Globus pallidus (tissue), 1 donor: ENCODE results near the gene HNRNPH3.
A peak's percentile ranks its signal among the peaks of the same experiment; 100 is the strongest.
"Not testable (repeated sequence)": the region's sequence is repeated elsewhere in the genome, so short reads cannot be mapped to it uniquely, and the experiment has no call there.

ENCODE experiments used
- DNase-seq: peaks from one replicate; pipeline ENCODE4 v3.0.0-alpha.2; 2015; ENCODE audit warnings: low spot score

HNRNPH3 gene, protein sequence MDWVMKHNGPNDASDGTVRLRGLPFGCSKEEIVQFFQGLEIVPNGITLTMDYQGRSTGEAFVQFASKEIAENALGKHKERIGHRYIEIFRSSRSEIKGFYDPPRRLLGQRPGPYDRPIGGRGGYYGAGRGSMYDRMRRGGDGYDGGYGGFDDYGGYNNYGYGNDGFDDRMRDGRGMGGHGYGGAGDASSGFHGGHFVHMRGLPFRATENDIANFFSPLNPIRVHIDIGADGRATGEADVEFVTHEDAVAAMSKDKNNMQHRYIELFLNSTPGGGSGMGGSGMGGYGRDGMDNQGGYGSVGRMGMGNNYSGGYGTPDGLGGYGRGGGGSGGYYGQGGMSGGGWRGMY

DNA sequence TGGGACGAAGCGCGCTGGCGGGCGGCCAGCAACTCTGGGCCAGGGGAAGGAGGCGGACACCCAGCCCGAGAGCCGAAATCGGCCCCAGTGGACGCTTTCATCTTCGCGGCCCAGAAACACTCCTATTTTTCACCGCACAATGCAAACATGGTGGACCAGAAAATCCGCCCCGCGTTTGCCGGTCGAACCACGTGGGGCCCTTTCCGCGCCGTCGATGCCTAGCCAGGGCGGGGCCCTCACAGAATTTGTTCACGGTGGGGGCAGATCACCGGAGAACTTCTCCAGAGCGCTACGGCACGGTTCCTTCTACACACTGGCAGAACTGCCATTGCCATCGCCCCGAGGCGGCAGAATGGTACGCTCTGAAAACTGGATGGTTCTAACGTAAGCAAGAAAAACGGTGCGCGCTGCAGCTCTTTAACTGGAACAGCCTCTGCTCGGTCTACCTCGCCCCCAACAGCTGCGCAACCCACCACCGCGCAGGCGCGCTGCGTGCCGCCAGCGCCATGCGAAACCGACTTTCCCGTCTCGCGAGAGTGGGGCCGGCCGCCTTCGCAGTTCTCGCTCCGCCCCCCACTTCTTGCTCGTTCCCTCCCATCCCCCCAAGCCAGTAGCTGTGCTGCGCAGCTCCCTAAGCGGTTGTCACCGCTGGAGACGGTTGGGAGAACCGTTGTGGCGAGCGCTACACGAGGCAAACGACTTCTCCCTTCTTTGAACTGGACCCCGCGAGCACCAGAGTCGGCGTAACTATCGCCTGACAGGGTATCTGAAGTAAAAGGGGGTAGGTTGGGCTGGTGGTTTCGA lies at the start of gene HNRNPH3:
TSS of gene HNRNPH3 (plus strand) at position 610 of the 804 bp plus-strand sequence. CDS start 5,158 bp downstream, outside the sequence.
- peak; percentile 98 for DNase-seq

GRCh38 chr10:68284062-68285001 lies 47.5 kb upstream of the HNRNPH3 start:
- no peak for DNase-seq

GRCh38 chr10:68288717-68289116 lies 43.1 kb upstream of the HNRNPH3 start:
- DNase-seq = no peak

DNA sequence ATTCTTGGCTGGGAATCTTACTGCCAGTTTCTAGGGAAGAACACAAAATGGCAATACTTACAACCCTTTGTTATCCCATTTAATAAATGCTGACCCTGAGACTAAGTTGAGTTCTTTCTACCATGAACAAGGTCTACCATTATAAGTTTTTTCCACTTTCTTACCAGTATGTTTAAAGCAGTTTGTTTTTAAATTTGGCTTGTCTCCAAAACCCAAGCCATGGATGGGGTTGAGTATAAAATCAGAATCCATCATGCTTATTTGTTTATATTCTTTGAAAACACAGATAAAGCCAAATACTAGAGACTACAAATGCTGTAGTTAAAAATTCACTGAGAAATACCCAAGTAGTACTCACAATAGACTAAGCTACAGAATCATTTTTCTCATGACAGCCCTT lies 41.1 kb upstream of the HNRNPH3 start:
- no peak for DNase-seq

- no peak for DNase-seq
Observed at GRCh38 chr10:68296843-68297663, 34.8 kb upstream of the HNRNPH3 start.

DNA sequence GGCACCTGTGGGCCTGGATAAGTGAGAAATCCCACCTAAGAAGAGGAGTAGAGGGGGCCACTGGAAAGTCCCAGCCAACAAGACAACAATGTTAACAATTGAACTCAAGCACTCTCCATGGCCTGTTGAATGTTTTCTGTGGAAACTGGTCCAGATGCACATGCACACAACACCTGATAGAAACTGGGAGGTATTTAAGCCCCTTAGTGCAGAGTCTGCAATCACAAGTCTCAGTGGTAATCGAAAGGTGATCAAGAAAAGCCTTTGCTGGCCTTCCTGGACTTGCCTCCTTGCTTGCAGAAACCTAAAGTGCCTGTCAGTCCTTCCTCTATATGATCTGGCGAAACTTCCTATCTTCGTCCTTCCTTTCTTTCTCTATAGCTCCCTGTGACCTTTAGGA lies 30.6 kb upstream of the HNRNPH3 start:
- DNase-seq = no peak

GRCh38 chr10:68301790-68302502 lies 29.9 kb upstream of the HNRNPH3 start:
- peak; percentile 63 for DNase-seq

GRCh38 chr10:68302503-68302823 lies 29.4 kb upstream of the HNRNPH3 start:
- DNase-seq = no peak

- no peak for DNase-seq
Observed at GRCh38 chr10:68302871-68303270, 29.0 kb upstream of the HNRNPH3 start.

DNA sequence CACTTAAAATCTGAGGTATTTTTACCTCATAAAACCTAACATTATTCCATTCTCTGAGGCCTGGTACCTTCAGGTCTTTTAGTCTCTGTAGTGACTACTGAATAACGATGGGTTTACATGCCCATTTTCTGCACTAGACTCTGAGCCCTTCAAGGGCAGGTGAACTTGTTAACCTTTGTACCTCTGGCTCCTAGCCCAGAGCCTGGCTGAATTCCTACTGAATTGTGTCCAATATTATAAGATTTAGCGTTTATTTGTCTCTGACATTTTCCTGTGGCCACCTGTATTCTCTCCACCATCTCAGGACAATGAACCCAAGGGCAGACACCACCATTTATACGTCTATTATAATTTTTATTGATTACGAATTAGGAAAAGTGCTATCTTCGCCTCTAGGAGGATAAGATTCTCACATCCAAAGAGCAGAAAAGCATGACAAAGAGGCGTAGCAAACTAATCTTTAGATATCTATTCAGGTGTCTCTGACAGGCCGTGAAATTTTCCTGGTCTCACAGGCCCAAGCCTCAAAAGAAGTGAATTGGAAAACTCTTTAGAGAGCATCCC lies 27.9 kb upstream of the HNRNPH3 start:
- no peak for DNase-seq

- no peak for DNase-seq
Observed at GRCh38 chr10:68305854-68306253, 26.0 kb upstream of the HNRNPH3 start.

DNA sequence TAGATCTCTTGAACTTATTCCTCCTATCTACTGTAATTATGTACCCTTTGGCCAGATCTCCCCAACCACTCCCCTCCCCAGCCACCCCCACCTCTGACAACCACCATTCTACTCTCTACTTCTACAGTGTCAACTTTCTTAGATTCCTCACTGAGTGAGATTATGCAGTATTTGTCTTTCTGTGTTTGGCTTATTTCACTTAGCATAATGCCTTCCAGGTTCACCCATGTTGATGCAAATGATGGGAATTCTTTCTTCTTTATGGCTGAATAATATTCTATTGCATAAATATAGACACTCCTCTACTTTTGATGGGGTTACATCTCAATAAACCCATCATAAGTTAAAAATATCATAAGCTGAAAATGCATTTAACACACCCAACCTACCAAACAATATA lies 21.3 kb upstream of the HNRNPH3 start:
- no peak for DNase-seq

DNA sequence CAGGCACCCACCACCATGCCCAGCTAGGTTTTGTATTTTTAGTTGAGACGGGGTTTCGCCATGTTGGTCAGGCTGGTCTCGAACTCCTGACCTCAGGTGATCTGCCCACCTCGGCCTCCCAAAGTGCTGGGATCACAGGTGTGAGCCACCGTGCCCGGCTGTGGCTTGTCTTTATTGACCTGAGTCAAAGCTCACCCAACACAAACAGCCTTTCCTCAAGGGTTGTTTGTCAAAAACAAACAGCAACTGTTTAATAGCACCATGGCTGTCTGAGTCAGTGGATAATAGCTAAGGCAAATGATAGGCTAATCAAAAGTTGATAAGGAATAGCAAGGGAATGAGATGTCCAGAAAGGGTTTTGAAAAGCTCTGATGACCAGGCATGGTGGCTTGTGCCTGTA lies 16.9 kb upstream of the HNRNPH3 start:
- not testable (repeated sequence) for DNase-seq

GRCh38 chr10:68315582-68315981 lies 16.3 kb upstream of the HNRNPH3 start:
- no peak for DNase-seq

DNA sequence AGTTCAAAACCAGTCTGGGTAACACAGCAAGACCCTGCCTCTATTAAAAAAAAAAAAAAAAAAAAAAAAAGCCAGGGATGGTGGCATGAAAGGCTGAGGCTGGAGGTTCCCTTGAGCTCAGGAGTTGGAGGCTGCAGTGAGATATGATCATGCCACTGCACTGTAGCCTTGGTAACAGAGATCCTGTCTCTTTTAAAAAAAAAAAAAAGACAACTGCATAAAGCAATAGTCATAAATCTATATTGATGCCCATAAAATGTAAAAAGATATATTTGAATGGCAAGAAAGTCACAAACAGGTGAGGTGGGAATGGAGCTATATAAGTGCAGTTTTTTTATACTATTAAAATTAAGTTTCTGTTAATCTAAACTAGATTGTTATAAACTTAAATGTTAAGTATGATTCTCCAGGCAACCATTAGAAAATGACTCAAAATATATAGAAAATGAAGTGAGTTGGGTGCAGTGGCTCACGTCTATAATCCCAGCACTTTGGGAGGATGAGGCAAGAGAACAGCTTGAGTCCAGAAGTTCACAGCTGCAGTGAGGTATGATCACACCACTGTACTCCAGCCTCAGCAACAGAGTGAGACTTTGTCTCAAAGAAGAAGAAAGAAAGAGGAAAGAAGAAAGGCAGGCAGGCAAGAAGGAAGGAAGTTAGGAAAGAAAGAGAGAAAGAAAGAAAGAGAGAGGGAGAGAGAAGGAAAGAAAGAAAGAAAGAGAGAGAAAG lies 13.4 kb upstream of the HNRNPH3 start:
- DNase-seq = no peak

DNA sequence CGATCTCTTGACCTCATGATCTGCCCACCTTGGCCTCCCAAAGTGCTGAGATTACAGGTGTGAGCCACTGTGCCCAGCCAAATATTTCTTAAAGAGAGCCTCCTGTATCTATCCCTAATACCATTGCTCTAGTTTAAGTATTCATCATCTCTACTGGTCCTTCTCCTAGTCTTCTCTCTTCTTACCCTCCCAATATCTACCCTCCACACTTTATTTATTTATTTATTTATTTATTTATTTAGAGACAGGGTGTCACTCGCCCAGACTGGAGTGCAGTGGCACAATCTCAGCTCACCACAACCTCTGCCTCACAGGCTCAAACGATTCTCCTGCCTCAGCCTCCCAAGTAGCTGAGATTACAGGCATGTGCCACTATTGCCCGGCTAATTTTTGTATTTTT lies 7.5 kb upstream of the HNRNPH3 start:
- DNase-seq = not testable (repeated sequence)

DNA sequence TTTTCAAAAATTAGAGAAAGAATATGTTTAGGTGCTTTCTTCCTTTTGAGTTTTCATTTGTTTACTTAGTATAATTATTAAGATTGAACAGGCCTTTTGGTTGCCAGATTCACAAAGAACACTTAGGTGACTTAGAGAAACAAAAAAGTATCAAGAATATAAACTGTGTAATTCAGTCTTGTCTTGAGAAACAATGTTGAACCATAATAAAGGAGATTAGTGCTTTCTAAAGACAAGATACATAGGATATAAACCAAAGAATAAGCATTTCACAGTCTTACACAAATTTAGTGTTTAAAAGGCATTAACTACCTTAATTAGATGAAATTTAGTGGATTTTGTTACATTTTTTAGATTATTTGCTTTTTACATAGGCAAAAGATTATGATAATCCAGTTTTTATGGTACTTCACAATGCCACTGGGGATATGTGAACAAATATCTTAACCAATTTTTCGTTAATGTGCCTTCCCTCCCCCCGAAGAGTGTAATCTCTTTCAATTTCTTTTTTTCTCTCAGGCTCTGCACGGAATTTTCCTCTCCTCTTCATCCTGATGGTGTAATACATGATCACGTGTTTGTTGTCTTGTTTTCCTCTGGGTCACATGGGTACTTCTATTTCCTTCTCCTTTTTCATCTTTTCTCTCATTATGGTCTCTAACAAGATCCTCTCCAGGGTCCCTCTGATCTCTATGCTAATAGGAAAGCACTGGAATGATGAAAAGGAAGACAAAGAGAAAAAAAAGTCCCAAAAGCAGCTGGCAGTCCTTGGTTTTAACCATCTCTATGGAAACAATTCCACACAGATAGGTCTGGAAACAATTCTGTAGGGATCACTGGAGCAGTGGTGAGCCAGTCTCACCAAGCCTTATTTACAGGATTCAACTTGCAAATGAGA lies 3.7 kb upstream of the HNRNPH3 start:
- DNase-seq = peak; percentile 90

DNA sequence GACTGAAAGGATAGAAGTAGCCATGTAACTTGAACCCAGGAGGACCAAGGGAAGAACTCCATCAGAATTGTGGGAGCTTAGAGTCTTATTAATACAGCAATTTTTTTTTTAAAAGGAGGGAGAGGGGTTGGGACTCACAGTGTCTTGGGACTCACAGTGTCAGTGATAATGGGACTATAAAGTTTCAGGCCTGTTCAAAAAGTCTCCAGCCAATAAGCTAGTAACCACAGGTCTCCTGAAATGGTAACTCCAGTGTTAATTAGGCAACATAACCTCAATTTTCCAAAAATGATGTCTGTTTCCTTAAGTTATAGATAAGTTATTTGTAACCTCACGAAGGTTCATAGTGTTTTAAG lies 2.4 kb upstream of the HNRNPH3 start:
- peak; percentile 19 for DNase-seq
